Liver (tissue), 3 donors: ENCODE measurements around the gene ASTN1.

Experiments used
- CTCF ChIP-seq: fragments of 150-350 bp; IDR thresholded peaks from 2 replicates; pipeline ENCODE4 v1.5.1; 2017; ENCODE audit warnings: improper control_type of control experiment, low read depth, low read length; ENCODE audit not compliant: missing input control
- EGR1 ChIP-seq, 2 donors: IDR thresholded peaks; 2 replicates each; pipeline ENCODE4 v1.6.1; 2016 to 2018; ENCODE audit warnings: antibody characterized with exemption in 2 of 2, low read depth in 2 of 2
- GABPA ChIP-seq, 2 donors: IDR thresholded peaks in 1 of 2; conservative IDR thresholded peaks in 1 of 2; 2 replicates each; pipeline ENCODE4 v1.6.1; 2016; ENCODE audit warnings: antibody characterized with exemption in 2 of 2, mild to moderate bottlenecking in 1 of 2, moderate library complexity in 1 of 2
- MAX ChIP-seq: IDR thresholded peaks from 2 replicates; pipeline ENCODE4 v1.6.1; 2016; ENCODE audit warnings: antibody characterized with exemption
- REST ChIP-seq: IDR thresholded peaks from 2 replicates; pipeline ENCODE4 v1.6.1; 2016; ENCODE audit warnings: antibody characterized with exemption, mild to moderate bottlenecking
- SP1 ChIP-seq: IDR thresholded peaks from 2 replicates; pipeline ENCODE4 v1.6.1; 2018; ENCODE audit warnings: antibody characterized with exemption, mild to moderate bottlenecking
- TAF1 ChIP-seq: conservative IDR thresholded peaks from 2 replicates; pipeline ENCODE4 v1.6.1; 2016; ENCODE audit warnings: antibody characterized with exemption, mild to moderate bottlenecking
- donor health status: healthy.
- donor health status: healthy.

DNA sequence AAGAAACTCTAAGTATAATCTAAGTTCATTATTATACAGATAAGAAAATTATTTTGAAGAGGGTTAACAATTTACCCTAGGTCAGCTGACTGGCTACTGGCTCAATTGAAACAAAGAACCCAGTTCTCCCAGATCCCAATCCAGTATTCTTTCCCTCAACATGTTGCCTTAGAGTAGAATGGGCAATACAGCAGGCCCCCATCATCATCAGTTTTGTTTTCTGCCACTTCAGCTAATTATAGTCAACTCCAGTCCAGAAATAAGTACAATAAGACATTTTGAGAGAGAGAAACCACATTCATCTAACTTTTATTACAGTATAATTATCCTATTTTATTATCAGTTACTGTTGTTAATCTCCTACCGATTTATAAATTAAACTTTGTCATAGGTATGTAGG is 241.2 kb downstream of the ASTN1 start:
- TF ChIP-seq CTCF = no peak
- no peak for TF ChIP-seq EGR1 (IDR thresholded peaks at IDR 0.05; ENCODE audit: low read depth in 2 of 2)
- no peak for TF ChIP-seq TAF1
- TF ChIP-seq MAX = no peak
- no peak for TF ChIP-seq GABPA (IDR thresholded peaks at IDR 0.05 in 1 of 2, conservative IDR thresholded peaks at IDR 0.05 in 1 of 2)
- TF ChIP-seq SP1 = no peak
- TF ChIP-seq REST = no peak
